HG03175 (cell line): ENCODE measurements around the gene TUBGCP3.

Experiments used
- ATAC-seq: cut with Tn5 transposase; IDR thresholded peaks from one replicate; pipeline ENCODE4 v1.9.1; 2021; ENCODE audit warnings: mild to moderate bottlenecking, moderate library complexity; ENCODE audit not compliant: unreplicated experiment

The TUBGCP3 gene

DNA sequence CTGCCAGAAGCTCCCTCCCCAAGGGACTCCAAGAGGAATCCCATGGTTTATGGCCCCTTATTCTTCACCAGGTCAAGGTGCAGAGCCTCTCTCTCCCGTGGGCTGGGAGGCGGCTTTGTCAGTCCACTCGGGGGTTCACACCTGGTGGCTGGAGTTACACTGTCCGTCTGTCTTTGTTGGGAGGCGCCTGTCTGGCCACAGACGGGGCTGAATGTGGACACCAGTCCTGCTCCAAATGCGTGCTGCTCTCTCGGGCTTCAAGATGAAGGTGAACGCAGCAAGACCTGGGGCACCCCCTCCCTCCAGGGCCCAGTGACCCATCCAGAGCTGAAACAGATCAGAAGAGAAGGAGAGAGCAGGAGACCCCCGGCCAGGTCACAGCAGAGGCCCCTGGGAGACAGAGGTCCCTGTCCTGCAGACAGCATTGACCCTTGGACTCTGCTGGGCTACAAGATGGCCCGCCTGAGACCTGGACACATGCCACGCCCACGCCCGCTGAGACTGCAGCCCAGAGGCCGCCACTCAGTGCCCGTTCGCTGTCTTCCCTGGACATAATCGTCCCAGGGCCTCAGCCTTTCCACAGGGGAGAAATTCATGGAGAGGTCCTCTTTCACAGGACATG, 29.9 kb upstream of the TUBGCP3 start:
- no peak for ATAC-seq

DNA sequence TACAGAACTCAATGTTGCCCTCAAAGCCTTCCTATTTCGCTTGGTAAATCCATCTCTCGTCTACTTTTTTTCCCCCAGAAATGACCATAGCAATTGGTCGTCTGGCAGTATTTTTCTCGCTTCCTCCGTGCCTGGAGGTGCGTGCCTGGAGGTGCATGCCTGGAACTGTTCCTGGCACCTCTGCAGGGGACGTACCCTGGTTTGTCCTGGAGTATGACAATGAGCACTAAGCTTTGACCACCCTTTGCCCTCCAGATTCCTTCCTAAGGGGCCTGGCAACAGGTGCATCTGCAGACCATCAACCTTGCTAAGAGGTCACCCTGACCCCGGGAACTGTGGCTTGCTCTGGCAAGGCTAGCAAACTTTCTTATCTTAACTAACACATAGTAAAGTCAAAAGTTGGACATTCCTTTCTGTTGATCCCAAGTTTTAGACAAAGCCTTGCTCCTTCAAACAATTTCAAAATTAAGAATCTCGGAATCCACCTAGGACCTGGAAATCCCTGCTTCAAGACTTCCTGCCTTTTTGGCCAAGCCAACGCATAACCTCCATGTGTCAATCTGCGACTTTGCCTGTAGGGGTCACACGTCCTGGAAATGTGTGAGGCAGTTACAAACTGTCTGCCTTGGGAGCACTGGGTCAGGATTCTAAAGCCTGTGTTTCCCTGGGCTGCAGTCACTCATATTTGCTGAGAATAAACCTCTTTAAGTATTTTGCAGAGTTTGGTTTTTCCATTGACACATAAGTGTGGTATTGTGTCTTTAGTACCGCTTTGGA, 28.8 kb upstream of the TUBGCP3 start:
- peak; percentile 62 for ATAC-seq

GRCh38 chr13:112615391-112615790, 27.4 kb upstream of the TUBGCP3 start:
- no peak for ATAC-seq

DNA sequence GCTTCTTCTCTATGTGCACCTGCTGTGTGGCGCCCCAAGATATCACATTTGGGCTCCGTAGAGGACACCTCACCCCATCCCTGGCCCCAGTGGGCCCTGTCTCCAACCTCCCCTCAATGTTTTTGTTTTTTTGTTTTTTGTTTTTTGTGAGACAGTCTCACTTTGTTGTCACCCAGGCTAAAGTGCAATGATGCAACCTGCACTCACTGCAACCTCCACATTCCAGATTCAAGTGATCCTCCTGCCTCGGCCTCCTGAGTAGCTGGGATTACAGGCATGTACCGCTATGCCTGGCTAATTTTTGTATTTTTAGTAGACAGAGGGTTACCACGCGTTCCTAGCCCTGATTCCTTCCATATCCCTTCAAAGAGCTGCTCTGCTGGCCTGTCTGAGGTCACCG, 26.9 kb upstream of the TUBGCP3 start:
- no peak for ATAC-seq

GRCh38 chr13:112608212-112608611, 20.3 kb upstream of the TUBGCP3 start:
- ATAC-seq, result no peak

DNA sequence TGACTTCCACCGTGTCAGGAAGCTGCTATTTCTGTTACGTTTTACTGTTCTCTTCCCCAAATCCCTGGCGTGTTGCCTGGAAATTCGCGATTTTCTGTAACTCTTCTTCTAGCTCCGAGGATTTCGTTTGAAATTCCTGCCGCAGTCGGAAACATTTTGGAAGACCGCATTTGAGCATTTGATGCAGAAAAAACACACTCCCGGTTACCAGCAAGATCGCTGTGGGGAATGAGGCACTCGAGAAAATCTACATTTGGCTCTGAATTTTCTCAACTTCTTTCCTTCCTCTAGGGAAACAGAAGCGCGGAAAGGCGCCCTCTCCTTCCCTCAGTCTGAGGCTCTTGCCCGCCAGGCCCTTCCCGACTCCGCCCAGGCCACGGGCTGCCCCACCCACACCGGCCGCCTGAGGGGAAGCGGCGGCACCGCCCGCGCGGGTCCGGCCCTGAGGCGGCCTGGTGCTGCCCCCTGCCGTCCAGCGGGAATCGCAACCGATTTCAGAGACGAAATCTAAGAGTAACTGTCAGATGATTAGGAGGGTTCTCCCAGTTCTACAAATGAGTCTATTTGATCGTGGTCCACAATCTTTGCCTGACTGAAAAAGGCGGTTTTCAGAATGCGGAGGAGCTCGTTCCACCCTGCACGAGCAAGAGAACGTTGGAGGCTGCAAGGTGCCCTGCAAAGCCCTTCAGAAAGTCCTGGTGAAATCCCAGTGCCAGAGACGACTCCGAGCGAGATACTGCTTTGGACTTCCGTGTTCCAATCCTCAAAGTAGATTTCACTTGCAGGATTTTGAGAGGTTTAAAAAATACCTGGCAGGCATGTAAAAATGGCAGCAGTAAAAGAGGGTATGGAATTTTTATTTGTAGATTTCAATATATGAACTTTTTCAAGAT, 18.4 kb upstream of the TUBGCP3 start:
- ATAC-seq, result peak; percentile 99

GRCh38 chr13:112605531-112605990, 17.6 kb upstream of the TUBGCP3 start:
- no peak for ATAC-seq

DNA sequence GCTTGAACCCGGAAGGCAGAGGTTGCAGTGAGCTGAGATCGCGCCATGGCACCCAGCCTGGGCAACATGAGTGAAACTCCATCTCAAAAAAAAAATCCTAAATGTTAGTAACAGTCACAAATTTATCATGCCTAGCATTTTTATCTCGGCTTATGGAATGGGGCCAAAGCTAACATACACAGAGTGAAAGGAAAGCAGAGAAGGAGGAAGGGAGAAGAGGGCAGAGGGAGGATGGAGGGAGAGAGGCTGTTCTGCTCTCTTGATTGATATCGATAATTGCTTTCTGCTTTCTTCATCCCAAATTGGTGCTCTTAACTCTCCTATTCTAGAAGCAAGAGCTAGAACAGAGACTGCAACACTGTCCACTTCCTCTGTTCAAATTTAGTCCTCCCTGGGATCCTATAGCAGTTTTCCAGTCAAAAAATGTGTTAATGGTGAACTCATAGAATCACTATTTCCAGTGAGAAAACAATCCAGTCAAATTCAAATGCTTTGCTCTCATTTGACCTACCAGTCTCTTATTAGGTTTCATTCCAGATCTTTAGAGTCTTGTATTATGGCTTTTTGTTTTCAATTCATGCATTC, 15.8 kb upstream of the TUBGCP3 start:
- no peak for ATAC-seq

DNA sequence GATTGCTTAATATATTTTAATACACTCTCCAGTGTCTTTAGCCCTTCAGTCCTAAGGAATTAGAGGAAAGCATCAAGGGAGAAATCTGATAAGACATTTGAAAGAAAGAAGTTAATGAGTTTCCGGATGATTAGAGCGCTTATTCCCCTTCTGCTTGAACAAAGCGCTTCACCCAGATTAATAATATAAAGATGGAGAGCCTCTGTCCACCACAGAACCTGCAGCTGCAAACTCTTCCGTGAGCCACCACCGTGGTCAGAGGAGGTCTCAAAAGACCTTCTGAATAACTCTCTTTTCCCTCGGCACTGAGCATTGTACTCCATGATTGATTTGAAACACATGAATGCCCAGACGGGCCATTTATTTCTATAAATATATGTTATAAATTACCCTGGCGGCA, 14.2 kb upstream of the TUBGCP3 start:
- ATAC-seq, result no peak

DNA sequence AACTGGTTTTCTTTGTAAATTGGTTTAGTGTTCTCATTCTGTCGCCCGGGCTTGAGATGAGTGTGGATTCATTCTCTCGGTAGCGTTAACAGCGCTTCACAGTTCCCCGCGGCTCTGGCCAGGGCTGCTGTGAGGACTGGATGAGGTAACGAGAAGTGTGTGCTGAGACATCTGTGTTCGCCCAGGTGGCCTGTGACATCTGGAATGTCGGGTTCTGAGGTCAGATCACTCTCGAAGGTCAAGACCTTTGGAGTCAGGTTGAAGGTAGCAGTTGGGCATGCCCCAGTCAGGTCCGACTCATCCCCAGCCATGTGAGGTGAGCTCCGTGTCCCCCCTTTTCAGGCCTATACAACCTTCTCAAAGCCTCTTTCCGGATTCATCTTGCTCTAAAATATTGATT, 13.4 kb upstream of the TUBGCP3 start:
- no peak for ATAC-seq

DNA sequence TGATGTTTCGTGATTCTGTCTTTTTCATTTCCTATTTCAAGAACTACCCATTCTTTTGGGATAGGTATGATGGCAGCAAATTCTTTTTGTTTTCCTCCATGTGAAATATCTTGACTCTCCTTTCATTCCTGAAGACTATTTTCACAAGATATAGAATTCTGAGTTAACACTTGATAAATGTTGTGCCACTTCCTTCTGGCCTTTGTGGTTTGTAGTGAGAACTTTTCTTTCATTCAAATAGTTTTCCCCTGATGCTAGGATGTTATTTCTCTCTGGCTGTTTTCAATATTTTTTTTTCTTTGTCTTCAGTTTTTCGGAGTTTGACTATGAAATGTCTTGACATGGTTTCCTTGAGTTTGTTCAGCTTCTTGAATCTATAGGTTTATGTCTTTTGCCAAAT, 8.3 kb upstream of the TUBGCP3 start:
- no peak for ATAC-seq

DNA sequence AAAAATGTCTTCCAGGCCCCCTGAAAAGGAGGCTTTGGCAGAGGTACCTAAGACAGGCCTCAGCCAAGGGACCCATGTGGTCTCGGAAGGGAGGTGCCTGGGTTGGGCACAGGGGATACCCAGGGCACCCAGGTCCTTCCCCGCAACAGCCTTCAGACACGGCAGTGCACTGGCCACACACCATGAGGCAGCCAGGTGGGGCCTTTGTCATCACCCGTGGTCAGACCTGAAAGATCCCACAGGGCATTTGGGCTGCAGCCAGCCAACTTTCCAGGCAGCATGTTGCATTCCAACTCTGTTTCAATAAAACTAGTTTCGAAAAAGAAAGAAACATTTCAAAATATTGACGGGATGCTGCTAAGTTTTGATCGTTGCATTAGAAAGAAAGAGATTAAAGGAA, 4.7 kb upstream of the TUBGCP3 start:
- ATAC-seq, result no peak

DNA sequence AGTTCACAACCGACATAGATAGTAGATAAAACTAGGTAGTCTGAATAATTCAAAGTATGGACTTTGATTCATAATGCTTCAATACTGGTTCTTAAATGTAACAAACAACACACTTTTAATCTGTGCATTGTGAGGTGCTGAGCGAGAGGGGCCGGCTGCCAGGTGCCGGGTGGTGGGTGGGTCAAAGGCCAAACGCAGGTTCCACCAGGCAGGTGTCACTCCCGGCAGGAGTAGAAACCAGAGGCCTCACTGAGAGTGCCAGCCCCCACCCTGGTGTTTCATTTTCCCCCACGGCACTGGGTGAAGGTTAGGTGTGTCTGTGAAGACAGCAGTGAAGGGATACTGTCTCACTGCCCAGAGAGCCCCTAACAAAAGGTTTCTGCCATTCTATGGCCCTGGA, 4.2 kb upstream of the TUBGCP3 start:
- ATAC-seq, result no peak

DNA sequence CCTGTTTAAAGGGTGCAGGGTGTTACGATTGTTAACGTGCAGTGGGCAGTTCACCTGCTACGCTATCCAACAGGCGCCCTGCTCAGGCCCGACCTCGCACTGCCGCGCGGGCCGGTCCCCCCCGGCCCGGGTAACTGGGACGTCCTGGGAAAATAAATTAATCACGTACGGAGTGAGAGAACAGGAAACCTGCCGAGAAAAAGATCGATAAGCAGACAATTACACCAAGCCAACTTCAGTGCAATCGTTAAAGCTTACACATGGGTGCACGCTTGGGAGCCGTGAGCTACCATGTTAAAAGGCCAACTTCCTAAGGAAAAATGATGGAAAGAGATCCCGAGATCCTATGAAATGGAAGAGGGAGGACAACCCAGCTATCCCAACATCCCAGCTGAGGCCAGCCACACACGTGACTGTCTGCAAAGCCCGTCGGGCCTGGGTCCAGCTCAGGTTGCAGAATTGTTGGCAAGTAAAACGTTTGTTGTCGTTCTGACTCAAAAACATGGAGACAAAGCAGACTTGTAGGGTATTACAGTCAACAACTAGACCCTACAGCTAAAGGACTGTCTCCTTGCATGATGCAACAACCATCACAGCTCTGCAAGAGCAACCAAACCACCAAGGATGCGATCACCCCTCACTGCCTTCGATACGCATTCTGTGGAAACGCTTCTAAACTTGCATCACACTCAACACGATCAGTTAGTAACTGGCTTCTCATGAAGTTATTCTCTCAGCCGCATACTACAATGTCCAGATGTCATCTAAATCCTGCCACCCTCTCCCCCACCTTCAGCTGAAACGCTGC, 741 bp upstream of the TUBGCP3 start:
- no peak for ATAC-seq

- peak; percentile 40 for ATAC-seq
These were observed 665 bp downstream of the TUBGCP3 start for GRCh38 chr13:112587212-112587763.

- no peak for ATAC-seq
These were observed 1.5 kb downstream of the TUBGCP3 start for GRCh38 chr13:112586334-112586960.

GRCh38 chr13:112583592-112584277, 4.2 kb downstream of the TUBGCP3 start:
- ATAC-seq, result no peak

DNA sequence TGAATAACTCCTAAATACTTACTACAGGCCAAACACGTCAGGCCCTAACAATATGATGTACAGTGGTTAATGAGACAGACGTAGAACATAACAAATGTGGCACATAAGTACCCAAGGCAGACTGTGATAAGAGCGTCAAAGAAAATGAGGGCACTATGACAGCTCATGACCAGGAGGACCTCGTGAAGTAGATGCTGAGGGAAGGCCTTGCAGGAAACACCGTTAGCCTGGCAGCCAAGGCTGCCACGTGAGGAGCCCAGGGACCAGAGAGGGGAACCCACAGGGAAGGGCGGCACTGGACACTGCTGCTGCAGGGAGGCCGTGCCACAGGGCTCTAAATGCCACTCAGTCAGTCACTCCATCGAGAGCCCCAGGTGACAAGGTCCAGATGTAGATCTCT, 5.7 kb downstream of the TUBGCP3 start:
- no peak for ATAC-seq

- ATAC-seq, result no peak
These were observed 7.0 kb downstream of the TUBGCP3 start for GRCh38 chr13:112580912-112581311.
